Putamen (tissue), 1 donor: ENCODE data around the gene MYO16.

Experiments
- DNase-seq: peaks from one replicate; pipeline ENCODE4 v3.0.0-alpha.2; 2016; ENCODE audit warnings: low spot score

Gene MYO16

GRCh38 chr13:108797354-108797753 lies 167.9 kb downstream of the MYO16 start:
- no peak for DNase-seq

GRCh38 chr13:108807841-108808240 lies 178.4 kb downstream of the MYO16 start:
- DNase-seq, result no peak

GRCh38 chr13:108812165-108812564 lies 182.8 kb downstream of the MYO16 start:
- no peak for DNase-seq

- DNase-seq, result no peak
Observed at GRCh38 chr13:108812661-108813060, 183.2 kb downstream of the MYO16 start.

GRCh38 chr13:108813587-108814170 lies 184.3 kb downstream of the MYO16 start:
- no peak for DNase-seq

GRCh38 chr13:108816375-108816774 lies 187.0 kb downstream of the MYO16 start:
- DNase-seq, result no peak

GRCh38 chr13:108827646-108828045 lies 198.2 kb downstream of the MYO16 start:
- no peak for DNase-seq

GRCh38 chr13:108828086-108828815 lies 198.8 kb downstream of the MYO16 start:
- DNase-seq, result no peak

- no peak for DNase-seq
Observed at GRCh38 chr13:108830916-108831315, 201.5 kb downstream of the MYO16 start.

- no peak for DNase-seq
Observed at GRCh38 chr13:108833531-108833930, 204.1 kb downstream of the MYO16 start.

- no peak for DNase-seq
Observed at GRCh38 chr13:108834193-108834592, 204.8 kb downstream of the MYO16 start.

- DNase-seq, result no peak
Observed at GRCh38 chr13:108835083-108835482, 205.7 kb downstream of the MYO16 start.

GRCh38 chr13:108850691-108851090 lies 221.3 kb downstream of the MYO16 start:
- no peak for DNase-seq

GRCh38 chr13:108851660-108852059 lies 222.2 kb downstream of the MYO16 start:
- DNase-seq, result no peak

- DNase-seq, result no peak
Observed at GRCh38 chr13:108853031-108853430, 223.6 kb downstream of the MYO16 start.

- no peak for DNase-seq
Observed at GRCh38 chr13:108855737-108856387, 226.5 kb downstream of the MYO16 start.

- DNase-seq, result no peak
Observed at GRCh38 chr13:108858676-108859075, 229.3 kb downstream of the MYO16 start.

GRCh38 chr13:108859197-108860012 lies 230.0 kb downstream of the MYO16 start:
- no peak for DNase-seq

- no peak for DNase-seq
Observed at GRCh38 chr13:108860418-108860817, 231.0 kb downstream of the MYO16 start.

- no peak for DNase-seq
Observed at GRCh38 chr13:108877300-108877699, 247.9 kb downstream of the MYO16 start.

GRCh38 chr13:108878732-108879131 lies 249.3 kb downstream of the MYO16 start:
- no peak for DNase-seq

GRCh38 chr13:108889324-108889984 lies 260.0 kb downstream of the MYO16 start:
- DNase-seq, result no peak
